Vagina (tissue), 2 donors: ENCODE data around the gene LGALS9. TPM values are rescaled to one million over a fixed set of nuclear protein-coding genes. Genes with fewer than 3 reads are reported as not detected.

Source experiments
- DNase-seq, 2 donors: peaks; one replicate each; pipeline ENCODE4 v3.0.0-alpha.2; 2017; ENCODE audit errors: extremely low spot score in 2 of 2
- H3K27ac ChIP-seq: fragments of 200-600 bp; sonication (generic); one replicate; pipeline ENCODE4 v1.5.1; 2019
- H3K27me3 ChIP-seq: fragments of 200-600 bp; sonication (generic); one replicate; pipeline ENCODE4 v1.5.1; 2019
- H3K36me3 ChIP-seq, 2 donors: fragments of 200-600 bp; sonication (generic); one replicate each; pipeline ENCODE4 v1.5.1; 2017 to 2019
- H3K4me1 ChIP-seq: fragments of 200-600 bp; sonication (generic); one replicate; pipeline ENCODE4 v1.5.1; 2019
- H3K4me3 ChIP-seq, 2 donors: fragments of 200-600 bp; sonication (generic); 1 replicate in 1 of 2; 2 replicates in 1 of 2; pipeline ENCODE4 v1.5.1; 2016 to 2019
- H3K9me3 ChIP-seq: fragments of 200-600 bp; sonication (generic); one replicate; pipeline ENCODE4 v1.5.1; 2019
- POLR2A ChIP-seq, 2 donors: fragments of 450-650 bp; IDR thresholded peaks; one replicate each; pipeline ENCODE4 v1.6.1; 2017; ENCODE audit warnings: antibody characterized with exemption in 2 of 2, mild to moderate bottlenecking in 2 of 2, moderate library complexity in 2 of 2
- POLR2AphosphoS5 ChIP-seq, 2 donors: sonication (generic); formaldehyde crosslinking; IDR thresholded peaks; one replicate each; pipeline ENCODE4 v1.9.0; 2017; ENCODE audit warnings: antibody characterized with exemption in 2 of 2, mild to moderate bottlenecking in 2 of 2, low read depth in 1 of 2; ENCODE audit not compliant: insufficient read depth in 1 of 2
- intact Hi-C: fragments of 100-400 bp; cut with DNase I; formaldehyde crosslinking; loops from one replicate; pipeline ENCODE4 v1.15.1; 2023
- total RNA-seq: library from RNA; depleted of rRNA; stranded (reverse); fragments of >200 nt; gene quantifications from one replicate; pipeline ENCODE4 v1.2.3, GENCODE V29; 2016
- TF ChIP-seq, protein P1 (sequence below), 3 experiments: fragments of 450-650 bp in 2 of 3; fragments of 200-600 bp in 1 of 3; sonication (generic) in 1 of 3; IDR thresholded peaks; one replicate each; pipeline ENCODE4 v1.5.1; 2017 to 2019; ENCODE audit warnings: antibody characterized with exemption in 3 of 3, mild to moderate bottlenecking in 2 of 3, moderate library complexity in 2 of 3

LGALS9 gene
- total RNA-seq, 1 donor from 2014 or later, result 34.9 TPM

GRCh38 chr17:27588354-27588753, 42.6 kb upstream of the LGALS9 start:
- Histone ChIP-seq H3K27ac (no peak overlapping the region), H3K4me1 (no peaks in the 10 kb centered on the region), H3K4me3 (no peak overlapping the region), H3K27me3 (no peaks in the 10 kb centered on the region), H3K36me3 (peaks cover 0 to 8% of the 10 kb centered on the region in 2 donors), H3K9me3 (no peaks in the 10 kb centered on the region)
- DNase-seq, result no peak
- intact Hi-C loops, result no loop called here
- TF ChIP-seq POLR2A (IDR thresholded peaks at IDR 0.05), result no peak
- TF ChIP-seq, protein P1, sequence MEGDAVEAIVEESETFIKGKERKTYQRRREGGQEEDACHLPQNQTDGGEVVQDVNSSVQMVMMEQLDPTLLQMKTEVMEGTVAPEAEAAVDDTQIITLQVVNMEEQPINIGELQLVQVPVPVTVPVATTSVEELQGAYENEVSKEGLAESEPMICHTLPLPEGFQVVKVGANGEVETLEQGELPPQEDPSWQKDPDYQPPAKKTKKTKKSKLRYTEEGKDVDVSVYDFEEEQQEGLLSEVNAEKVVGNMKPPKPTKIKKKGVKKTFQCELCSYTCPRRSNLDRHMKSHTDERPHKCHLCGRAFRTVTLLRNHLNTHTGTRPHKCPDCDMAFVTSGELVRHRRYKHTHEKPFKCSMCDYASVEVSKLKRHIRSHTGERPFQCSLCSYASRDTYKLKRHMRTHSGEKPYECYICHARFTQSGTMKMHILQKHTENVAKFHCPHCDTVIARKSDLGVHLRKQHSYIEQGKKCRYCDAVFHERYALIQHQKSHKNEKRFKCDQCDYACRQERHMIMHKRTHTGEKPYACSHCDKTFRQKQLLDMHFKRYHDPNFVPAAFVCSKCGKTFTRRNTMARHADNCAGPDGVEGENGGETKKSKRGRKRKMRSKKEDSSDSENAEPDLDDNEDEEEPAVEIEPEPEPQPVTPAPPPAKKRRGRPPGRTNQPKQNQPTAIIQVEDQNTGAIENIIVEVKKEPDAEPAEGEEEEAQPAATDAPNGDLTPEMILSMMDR (IDR thresholded peaks at IDR 0.05), result no peak
- no peak for TF ChIP-seq POLR2AphosphoS5 (IDR thresholded peaks at IDR 0.05; ENCODE audit: insufficient read depth in 1 of 2, low read depth in 1 of 2)

GRCh38 chr17:27590864-27591263, 40.1 kb upstream of the LGALS9 start:
- Histone ChIP-seq H3K4me3 (no peak overlapping the region), H3K36me3 (peaks cover 0 to 11% of the 10 kb centered on the region in 2 donors), H3K9me3 (no peaks in the 10 kb centered on the region), H3K27me3 (no peaks in the 10 kb centered on the region), H3K4me1 (no peaks in the 10 kb centered on the region), H3K27ac (no peak overlapping the region)
- intact Hi-C loops, result no loop called here
- DNase-seq, result no peak
- no peak for TF ChIP-seq POLR2AphosphoS5 (IDR thresholded peaks at IDR 0.05; ENCODE audit: insufficient read depth in 1 of 2, low read depth in 1 of 2)
- TF ChIP-seq, protein P1 (IDR thresholded peaks at IDR 0.05), result no peak
- no peak for TF ChIP-seq POLR2A (IDR thresholded peaks at IDR 0.05)

DNA sequence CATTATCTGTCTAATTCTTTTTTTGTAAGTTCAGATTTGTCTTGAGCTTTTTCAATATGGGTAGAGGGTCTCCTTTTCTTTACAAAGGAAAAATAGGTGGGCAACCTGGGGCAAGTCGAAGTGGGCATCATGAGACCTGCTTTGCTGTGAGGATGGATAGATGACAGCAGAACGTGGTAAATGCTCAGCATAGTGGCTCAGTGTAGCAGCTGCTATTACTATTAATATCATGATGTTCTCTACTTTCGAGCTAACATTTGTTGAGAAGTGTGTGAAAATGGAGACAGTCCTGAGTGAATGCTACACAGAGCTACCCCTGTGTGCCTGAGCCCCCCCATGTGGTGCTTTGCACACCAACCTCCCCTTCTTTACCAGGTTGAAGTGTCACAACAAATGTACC, 39.0 kb upstream of the LGALS9 start:
- Histone ChIP-seq H3K4me3 (no peak overlapping the region), H3K36me3 (peaks cover 0 to 11% of the 10 kb centered on the region in 2 donors)
- intact Hi-C loops, result no loop called here

DNA sequence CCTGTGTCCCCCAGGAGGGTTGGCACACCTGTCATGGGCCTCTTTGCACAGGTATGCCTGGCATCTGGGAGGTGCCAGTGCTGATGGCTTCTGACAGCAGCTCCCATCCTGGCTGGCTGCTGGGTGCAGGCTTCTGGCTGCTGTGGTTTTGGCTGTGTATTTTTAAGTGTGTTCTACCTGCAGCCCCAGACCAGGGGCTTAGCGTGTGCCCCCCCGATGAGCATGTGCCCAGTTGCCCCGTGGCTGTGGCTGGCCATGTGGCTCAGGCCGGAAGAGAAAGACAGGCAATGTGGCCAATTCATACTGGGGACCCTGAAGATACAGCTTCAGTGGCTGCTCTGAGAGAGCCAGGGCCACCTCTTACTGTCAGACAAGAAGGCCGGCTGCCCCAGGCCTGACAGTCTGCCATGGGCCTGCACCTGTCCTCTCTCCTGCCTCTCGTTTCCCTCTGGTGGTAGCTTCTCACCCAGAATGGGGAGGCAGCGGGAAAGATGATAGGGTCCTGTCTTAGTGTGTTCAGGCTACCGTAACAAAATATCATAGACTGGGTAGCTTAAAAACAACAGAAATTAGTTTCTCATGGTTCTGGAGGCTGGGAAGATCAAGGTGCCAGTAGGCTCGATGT, 37.6 kb upstream of the LGALS9 start:
- no peaks in the 10 kb centered on the region for H3K4me1 ChIP-seq
- H3K27me3 ChIP-seq, result no peaks in the 10 kb centered on the region
- peaks cover 0 to 13% of the 10 kb centered on the region in 2 donors for H3K36me3 ChIP-seq
- H3K4me3 ChIP-seq, result no peak overlapping the region
- H3K9me3 ChIP-seq, result no peaks in the 10 kb centered on the region
- H3K27ac ChIP-seq, result no peak overlapping the region
- no peak for DNase-seq
- TF ChIP-seq POLR2A (IDR thresholded peaks at IDR 0.05), result no peak
- TF ChIP-seq POLR2AphosphoS5 (IDR thresholded peaks at IDR 0.05; ENCODE audit: insufficient read depth in 1 of 2, low read depth in 1 of 2), result no peak
- TF ChIP-seq, protein P1 (IDR thresholded peaks at IDR 0.05), result no peak
- intact Hi-C loops, result no loop called here

More for the DNA sequence above, 39.0 kb upstream of the LGALS9 start:
- no peaks in the 10 kb centered on the region for H3K27me3 ChIP-seq
- TF ChIP-seq POLR2A (IDR thresholded peaks at IDR 0.05) (no peak), POLR2AphosphoS5 (IDR thresholded peaks at IDR 0.05; ENCODE audit: insufficient read depth in 1 of 2, low read depth in 1 of 2) (no peak)
- TF ChIP-seq, protein P1 (IDR thresholded peaks at IDR 0.05), result no peak
- H3K4me1 ChIP-seq, result no peaks in the 10 kb centered on the region
- H3K9me3 ChIP-seq, result no peaks in the 10 kb centered on the region
- no peak for DNase-seq
- H3K27ac ChIP-seq, result no peak overlapping the region

DNA sequence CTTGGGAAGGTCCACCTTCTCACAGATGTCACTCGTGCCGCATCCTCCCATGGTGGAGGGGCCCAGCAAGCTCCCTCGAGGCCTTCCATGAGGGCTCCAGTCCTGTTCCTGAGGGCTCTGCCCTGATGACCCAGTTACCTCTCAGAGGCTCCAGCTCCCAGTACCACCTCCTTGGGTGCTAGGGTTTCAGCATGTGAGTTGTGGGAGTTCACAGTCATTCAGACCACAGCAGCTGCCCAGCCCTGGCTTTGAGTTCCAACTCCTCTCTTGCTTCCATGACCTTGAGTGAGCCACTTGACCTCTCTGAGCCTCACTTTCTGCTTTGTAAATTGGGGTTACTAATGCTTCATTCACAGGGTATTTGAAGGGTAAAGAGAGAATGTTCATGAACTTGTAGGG, 37.1 kb upstream of the LGALS9 start:
- H3K27me3 ChIP-seq, result no peaks in the 10 kb centered on the region
- no peak overlapping the region for H3K4me3 ChIP-seq
- H3K9me3 ChIP-seq, result no peaks in the 10 kb centered on the region
- no peak overlapping the region for H3K27ac ChIP-seq
- H3K36me3 ChIP-seq, result peaks cover 0 to 19% of the 10 kb centered on the region in 2 donors
- TF ChIP-seq POLR2AphosphoS5 (IDR thresholded peaks at IDR 0.05; ENCODE audit: insufficient read depth in 1 of 2, low read depth in 1 of 2), result no peak
- TF ChIP-seq POLR2A (IDR thresholded peaks at IDR 0.05), result no peak
- TF ChIP-seq, protein P1 (IDR thresholded peaks at IDR 0.05), result no peak
- DNase-seq, result no peak
- H3K4me1 ChIP-seq, result no peaks in the 10 kb centered on the region
- intact Hi-C loops, result no loop called here
